GM12878 (cell line): Measurements from ENCODE around the gene PLXDC1. TPM values are rescaled to one million over a fixed set of nuclear protein-coding genes. Genes with fewer than 3 reads are reported as not detected.
A peak's percentile ranks its signal among the peaks of the same experiment; 100 is the strongest.

Source experiments
- ATAC-seq: fragments of 200-7000 bp; cut with Tn5 transposase; 3 replicates; pipeline ENCODE4 v1.9.1; 2020; ENCODE audit warnings: mild to moderate bottlenecking, moderate library complexity
- Bru-seq: library from RNA; stranded (reverse); fragments of 400-500 nt; gene quantifications from one replicate; lab custom pipeline; 2021; lab: Mats Ljungman, UMichigan
- BruChase-seq, 2 experiments: library from RNA; stranded (reverse); fragments of 400-500 nt; gene quantifications; one replicate each; lab custom pipeline; 2021; lab: Mats Ljungman, UMichigan
- BruUV-seq: library from RNA; stranded (reverse); fragments of 400-500 nt; replicated peaks from 2 replicates; lab custom pipeline; 2021; lab: Mats Ljungman, UMichigan
- CTCF ChIA-PET: fragments of 300-600 bp; sonication (Branson Sonifier 250); formaldehyde crosslinking; extraction: SDS; loops from one replicate; lab custom pipeline; 2021; ENCODE audit warnings: inconsistent platforms; lab: Yijun Ruan, JAX
- POLR2A ChIA-PET: fragments of 350-600 bp; formaldehyde crosslinking; extraction: SDS; loops from one replicate; lab custom pipeline; 2021; ENCODE audit warnings: inconsistent platforms; lab: Charles Lee
- RAD21 ChIA-PET: fragments of 300-600 bp; sonication (Branson Sonifier 250); formaldehyde crosslinking; loops from one replicate; lab custom pipeline; 2023; ENCODE audit warnings: antibody characterized with exemption; ENCODE audit not compliant: unreplicated experiment; lab: Charles Lee
- SMC1A ChIA-PET: fragments of 300-600 bp; sonication (Branson Sonifier 250); formaldehyde crosslinking; loops from one replicate; lab custom pipeline; 2023; ENCODE audit not compliant: unreplicated experiment, uncharacterized antibody; lab: Charles Lee
- DNase-seq: peaks from one replicate; pipeline ENCODE4 v3.0.0-alpha.2; 2011; ENCODE audit warnings: low read depth, low spot score
- FAIRE-seq: peaks from 3 replicates; lab custom pipeline; 2011; peaks lifted over from hg19 to GRCh38; lab: Jason Lieb, UNC
- H2AFZ ChIP-seq: 2 replicates; pipeline ENCODE4 v1.6.0; 2011; ENCODE audit warnings: low read depth, low read length, control low read depth; ENCODE audit not compliant: control insufficient read depth
- H3K27ac ChIP-seq: 2 replicates; pipeline ENCODE4 v1.5.1; 2011; ENCODE audit warnings: control low read depth; ENCODE audit not compliant: control insufficient read depth, insufficient read depth
- H3K27me3 ChIP-seq, 2 experiments: replicated peaks in 1 of 2; 2 replicates each; pipeline versions ENCODE4 v1.6.0 to v1.6.1; 2011; ENCODE audit warnings: low read length in 1 of 2; ENCODE audit not compliant: control insufficient read depth in 2 of 2, insufficient read depth in 2 of 2
- H3K36me3 ChIP-seq, 2 experiments: 2 replicates each; pipeline ENCODE4 v1.5.1; 2011; ENCODE audit warnings: low read length in 1 of 2; ENCODE audit not compliant: control insufficient read depth in 2 of 2, insufficient read depth in 2 of 2
- H3K4me1 ChIP-seq: 2 replicates; pipeline ENCODE4 v1.6.1; 2011; ENCODE audit warnings: mild to moderate bottlenecking, low read length, moderate library complexity, mixed read lengths; ENCODE audit not compliant: control insufficient read depth, insufficient read depth
- H3K4me2 ChIP-seq: 2 replicates; pipeline ENCODE4 v1.6.0; 2011; ENCODE audit warnings: control low read depth; ENCODE audit not compliant: control insufficient read depth, insufficient read depth
- H3K4me3 ChIP-seq: fragments of 200-600 bp; sonication (generic); 2 replicates; pipeline ENCODE4 v1.5.1; 2016
- H3K79me2 ChIP-seq: 2 replicates; pipeline ENCODE4 v1.6.0; 2011; ENCODE audit warnings: low read length; ENCODE audit not compliant: control insufficient read depth, insufficient read depth
- H3K9ac ChIP-seq: 2 replicates; pipeline ENCODE4 v1.8.0; 2011; ENCODE audit warnings: low read length, control low read depth, mixed read lengths; ENCODE audit not compliant: control insufficient read depth, insufficient read depth
- H3K9me3 ChIP-seq: replicated peaks from 3 replicates; pipeline ENCODE4 v1.5.1; 2011; ENCODE audit warnings: mild to moderate bottlenecking, low read length; ENCODE audit not compliant: control insufficient read depth, insufficient read depth
- H4K20me1 ChIP-seq: 2 replicates; pipeline ENCODE4 v1.6.0; 2011; ENCODE audit not compliant: control insufficient read depth, insufficient read depth
- PKNOX1 ChIP-seq: fragments of 450-650 bp; IDR thresholded peaks from 2 replicates; pipeline ENCODE4 v1.6.1; 2016; ENCODE audit warnings: mild to moderate bottlenecking
- STAT1 ChIP-seq: fragments of 450-650 bp; conservative IDR thresholded peaks from 2 replicates; pipeline ENCODE4 v1.6.1; 2014; ENCODE audit warnings: antibody characterized with exemption, mild to moderate bottlenecking
- SUZ12 ChIP-seq: fragments of 200-600 bp; sonication (generic); IDR thresholded peaks from one replicate; pipeline ENCODE4 v1.6.1; 2018; ENCODE audit warnings: antibody characterized with exemption, mild to moderate bottlenecking; ENCODE audit not compliant: unreplicated experiment
- ZBED1 ChIP-seq: IDR thresholded peaks from 2 replicates; pipeline ENCODE4 v1.6.1; 2016; ENCODE audit warnings: borderline replicate concordance
- WGBS: methylation state at CpG from one replicate; pipeline ENCODE4 v1.1.6; 2016; ENCODE audit warnings: low lambda C conversion rate; ENCODE audit not compliant: insufficient replicate concordance, insufficient coverage; ENCODE audit errors: missing lambda C conversion rate; 5-methylcytosine and 5-hydroxymethylcytosine counted together
- in situ Hi-C: fragments of 300-500 bp; cut with MboI; formaldehyde crosslinking; loops from 9 replicates; pipeline ENCODE4 v1.14.3; 2018; ENCODE audit warnings: mixed read lengths
- intact Hi-C: fragments of 100-400 bp; cut with micrococcal nuclease; formaldehyde crosslinking; loops from one replicate; pipeline ENCODE4 v1.14.2; 2022; ENCODE audit not compliant: unreplicated experiment
- long read RNA-seq, 2 experiments: library from polyadenylated mRNA; unstranded; transcript quantifications; one replicate each; pipeline ENCODE4 v2.0.0, GENCODE V29; 2019 to 2020
- polyA minus RNA-seq, 3 experiments: library from RNA; depleted of rRNA, polyadenylated mRNA; stranded (reverse); fragments of >200 nt; gene quantifications; 2 replicates each; pipeline ENCODE4 v1.2.3, GENCODE V29; 2011
- polyA plus RNA-seq, 11 experiments: library from polyadenylated mRNA; depleted of rRNA in 4 of 11; unstranded in 6 of 11; stranded (reverse) in 5 of 11; fragments of >200 nt; fragmentation: Nextera tagmentation in 4 of 11; fragmentation: Illumina TruSeq in 1 of 11; extraction: Ambion mirVana in 4 of 11; extraction: Trizol in 1 of 11; gene quantifications; 1 replicate in 1 of 11; 2 replicates in 10 of 11; pipeline versions ENCODE4 v1.2.1 to v1.2.3, GENCODE V29; 2011 to 2016; ENCODE audit warnings: inconsistent platforms in 2 of 11, missing spikeins in 2 of 11, low read depth in 1 of 11
- total RNA-seq, 4 experiments: library from RNA; depleted of rRNA in 3 of 4; stranded (reverse); fragments of >200 nt in 3 of 4; fragmentation: Illumina TruSeq in 1 of 4; extraction: Trizol in 1 of 4; gene quantifications; 2 replicates each; pipeline versions ENCODE4 v1.2.1 to v1.2.3, GENCODE V29; 2013 to 2021

PLXDC1 gene
- 1.2 and 1.8 TPM in 2 replicates for total RNA-seq (2013; cell fraction: nucleolus; rRNA removed)
- not detected in 2 replicates for total RNA-seq (2014; rRNA removed)
- total RNA-seq (2014; rRNA removed; fragmentation: Illumina TruSeq; extraction: Trizol), result not detected in 2 replicates
- not detected in 2 replicates for total RNA-seq (2021)
- polyA plus RNA-seq (2011; ENCODE audit: low read depth), result not detected
- 0.16 and 0.22 TPM in 2 replicates for polyA plus RNA-seq (2011; rRNA removed)
- 0.04 and 0.23 TPM in 2 replicates for polyA plus RNA-seq (2011; cell fraction: cytosol; rRNA removed)
- 0.45 and 0.63 TPM in 2 replicates for polyA plus RNA-seq (2011; cell fraction: nucleus; rRNA removed)
- polyA plus RNA-seq (2012), result 0.22 and 0.28 TPM in 2 replicates
- 0.03 TPM in 1 of 2 replicates, not detected in the other for polyA plus RNA-seq (2014; fragmentation: Illumina TruSeq; extraction: Trizol)
- not detected for polyA plus RNA-seq (2014; fragmentation: Nextera tagmentation; extraction: Ambion mirVana)
- polyA plus RNA-seq (2014; rRNA removed), result not detected in 2 replicates
- polyA plus RNA-seq (2016; fragmentation: Nextera tagmentation; extraction: Ambion mirVana), result under 1 TPM in 1 of 2 experiments, not detected in 1; 0.30 TPM
- polyA minus RNA-seq (2011; rRNA and poly(A)+ RNA removed), result not detected in 2 replicates
- not detected in 2 replicates for polyA minus RNA-seq (2011; cell fraction: cytosol; rRNA and poly(A)+ RNA removed)
- polyA minus RNA-seq (2011; cell fraction: nucleus; rRNA and poly(A)+ RNA removed), result not detected in 2 replicates
- Bru-seq, nascent RNA, result percentile 4 among the genes with signal in this experiment
- BruChase-seq, experiment 1, labeled RNA remaining after a 6-hour chase, result percentile 5 among the genes with signal in this experiment
- percentile 7 among the genes with signal in this experiment for BruChase-seq, experiment 2, labeled RNA remaining after a 2-hour chase
- long read RNA-seq, experiment 1, result 0 reads
- long read RNA-seq, experiment 2, result 0 reads

- no peak within 1 kb of the TSS for H3K9ac ChIP-seq
- in situ Hi-C loops, result loop anchor here (5.0 to 10.0 kb wide), 2 partner anchors 164 to 397 kb away; partner anchors contain the start of gene PSMB3
- POLR2A ChIA-PET, result interaction anchor here (1.1 kb wide), 1 partner anchor 32 kb away, joined by 5 read pairs; no protein-coding TSS in a partner anchor
- H3K36me3 ChIP-seq, result no peaks in the 10 kb centered on the region
- TF ChIP-seq SUZ12 (peak; percentile 99), ZBED1 (no peak), STAT1 (no peak), PKNOX1 (no peak)
- CTCF ChIA-PET, result interaction anchor here (0.8 to 5.9 kb wide), 8 partner anchors 14 to 279 kb away, joined by 3 to 208 read pairs (median 5); partner anchors contain the start of gene ARL5C
- intact Hi-C loops, result loop anchor here (5.0 kb wide), 3 partner anchors 91 to 354 kb away; partner anchors contain the start of gene PIP4K2B
- no peak for DNase-seq
- SMC1A ChIA-PET, result interaction anchor here (3.2 to 4.2 kb wide), 3 partner anchors 13 to 167 kb away, joined by 18 to 117 read pairs (median 47); partner anchors contain the start of gene ARL5C
- FAIRE-seq, result no peak
- no peak within 1 kb of the TSS for H2AFZ ChIP-seq
- H3K27ac ChIP-seq, result no peak within 1 kb of the TSS
- no TSS peak for BruUV-seq
- peak within 1 kb of the TSS; percentile 87; the same call in 1 of the 2 replicates for H3K4me3 ChIP-seq
- no peaks in the 10 kb centered on the region for H3K79me2 ChIP-seq
- no peaks in the 10 kb centered on the region for H4K20me1 ChIP-seq
- no peaks in the 10 kb centered on the region for H3K9me3 ChIP-seq
- RAD21 ChIA-PET, result interaction anchor here (0.7 to 3.9 kb wide), 5 partner anchors 12 to 167 kb away, joined by 3 to 142 read pairs (median 10); no protein-coding TSS in a partner anchor
- H3K4me2 ChIP-seq, result peak within 1 kb of the TSS; percentile 98; the same call in 1 of the 2 replicates
- H3K4me1 ChIP-seq, result peaks cover 8% of the 10 kb centered on the region
- WGBS, result 10% methylated on average over 23 of the region's 68 CpGs
- H3K27me3 ChIP-seq, result peaks cover 5 to 13% of the 10 kb centered on the region in 2 experiments
- ATAC-seq, result no peak
Measured at GRCh38 chr17:39151150-39151942, at the start of gene PLXDC1. TSS of gene PLXDC1 (minus strand) at chr17:39151637. CDS start at chr17:39151437, 200 bp downstream.
